Trophoblast cell (in vitro differentiated cells and primary cell): Measurements from ENCODE around the gene SNX15.

Source experiments
- DNase-seq, 2 donors: peaks; one replicate each; pipeline ENCODE4 v3.0.0-alpha.2; 2016
- H2AFZ ChIP-seq: 2 replicates; pipeline ENCODE4 v1.6.1; 2013; ENCODE audit warnings: low read length, moderate library complexity, mild to moderate bottlenecking; ENCODE audit not compliant: insufficient read depth, poor library complexity
- H2AK5ac ChIP-seq: 2 replicates; pipeline ENCODE4 v1.6.1; 2013; ENCODE audit warnings: mild to moderate bottlenecking, low read length
- H2BK120ac ChIP-seq: 2 replicates; pipeline ENCODE4 v1.6.1; 2013; ENCODE audit warnings: low read length, mild to moderate bottlenecking, moderate library complexity; ENCODE audit not compliant: insufficient read depth, poor library complexity
- H2BK12ac ChIP-seq: 2 replicates; pipeline ENCODE4 v1.6.1; 2013; ENCODE audit warnings: mild to moderate bottlenecking, low read length, moderate library complexity
- H2BK5ac ChIP-seq: 2 replicates; pipeline ENCODE4 v1.6.1; 2013; ENCODE audit warnings: low read length, low read depth, moderate library complexity, mild to moderate bottlenecking; ENCODE audit not compliant: poor library complexity
- H3K14ac ChIP-seq: 2 replicates; pipeline ENCODE4 v1.6.1; 2013; ENCODE audit warnings: mild to moderate bottlenecking, low read length
- H3K18ac ChIP-seq: 2 replicates; pipeline ENCODE4 v1.6.1; 2013; ENCODE audit warnings: mild to moderate bottlenecking, low read length
- H3K23ac ChIP-seq: 2 replicates; pipeline ENCODE4 v1.6.1; 2013; ENCODE audit warnings: low read length
- H3K27ac ChIP-seq: 2 replicates; pipeline ENCODE4 v1.5.1; 2013; ENCODE audit warnings: low read depth, mild to moderate bottlenecking, inconsistent platforms, low read length, moderate library complexity
- H3K27me3 ChIP-seq: 2 replicates; pipeline ENCODE4 v1.6.1; 2013; ENCODE audit warnings: inconsistent platforms, mild to moderate bottlenecking, low read length, moderate library complexity; ENCODE audit not compliant: insufficient read depth
- H3K36me3 ChIP-seq, 2 experiments: 1 replicate in 1 of 2; 2 replicates in 1 of 2; pipeline ENCODE4 v1.6.1; 2013; ENCODE audit warnings: low read length in 2 of 2, mild to moderate bottlenecking in 2 of 2, moderate library complexity in 1 of 2; ENCODE audit not compliant: insufficient read depth in 2 of 2, control insufficient read depth in 1 of 2
- H3K4ac ChIP-seq: 2 replicates; pipeline ENCODE4 v1.6.1; 2013; ENCODE audit warnings: low read depth, mild to moderate bottlenecking, low read length, moderate library complexity
- H3K4me1 ChIP-seq, 2 experiments: 1 replicate in 1 of 2; 2 replicates in 1 of 2; pipeline ENCODE4 v1.6.1; 2013; ENCODE audit warnings: low read length in 2 of 2, mild to moderate bottlenecking in 2 of 2, moderate library complexity in 1 of 2; ENCODE audit not compliant: insufficient read depth in 2 of 2, control insufficient read depth in 1 of 2
- H3K4me2 ChIP-seq: 2 replicates; pipeline ENCODE4 v1.6.1; 2013; ENCODE audit warnings: inconsistent platforms, mild to moderate bottlenecking, low read length, moderate library complexity
- H3K4me3 ChIP-seq: 2 replicates; pipeline ENCODE4 v1.5.1; 2013; ENCODE audit warnings: mild to moderate bottlenecking, low read depth, low read length, inconsistent platforms
- H3K79me1 ChIP-seq: one replicate; pipeline ENCODE4 v1.6.1; 2013; ENCODE audit warnings: low read length
- H3K79me2 ChIP-seq: 2 replicates; pipeline ENCODE4 v1.6.1; 2013; ENCODE audit warnings: low read length, mild to moderate bottlenecking; ENCODE audit not compliant: control insufficient read depth, insufficient read depth, poor library complexity
- H3K9ac ChIP-seq: 2 replicates; pipeline ENCODE4 v1.6.1; 2013; ENCODE audit warnings: mild to moderate bottlenecking, low read length
- H3K9me3 ChIP-seq: 2 replicates; pipeline ENCODE4 v1.6.1; 2013; ENCODE audit warnings: low read depth, mild to moderate bottlenecking, control low read depth, inconsistent platforms, low read length; ENCODE audit not compliant: insufficient read depth
- H4K12ac ChIP-seq: 2 replicates; pipeline ENCODE4 v1.6.1; 2013; ENCODE audit warnings: low read depth, mild to moderate bottlenecking, low read length, moderate library complexity
- H4K8ac ChIP-seq: 2 replicates; pipeline ENCODE4 v1.6.1; 2013; ENCODE audit warnings: low read depth, mild to moderate bottlenecking, low read length, moderate library complexity
- H4K91ac ChIP-seq: one replicate; pipeline ENCODE4 v1.6.1; 2013; ENCODE audit warnings: low read depth, mild to moderate bottlenecking, low read length, moderate library complexity
- WGBS: extraction: QIAGEN DNeasy Blood & Tissue Kit; methylation state at CpG from one replicate; pipeline ENCODE4 v1.1.7; 2013; ENCODE audit warnings: missing lambda C conversion rate; ENCODE audit not compliant: insufficient read length, insufficient coverage; ENCODE audit errors: extremely low coverage; 5-methylcytosine and 5-hydroxymethylcytosine counted together

SNX15 gene

GRCh38 chr11:65067446-65067845 lies 40.2 kb downstream of the SNX15 start:
- WGBS = no CpG with 5 or more reads among the region's 10 CpGs
- H4K91ac ChIP-seq = no peak overlapping the region
- H3K36me3 ChIP-seq = no peaks in the 10 kb centered on the region
- no peaks in the 10 kb centered on the region for H3K9me3 ChIP-seq
- no peak overlapping the region for H2BK12ac ChIP-seq
- no peaks in the 10 kb centered on the region for H3K79me1 ChIP-seq
- DNase-seq = no peak
- no peak overlapping the region for H3K9ac ChIP-seq
- no peak overlapping the region for H2AK5ac ChIP-seq
- no peak overlapping the region for H3K18ac ChIP-seq
- no peak overlapping the region for H3K4ac ChIP-seq
- no peaks in the 10 kb centered on the region for H3K79me2 ChIP-seq
- no peak overlapping the region for H4K8ac ChIP-seq
- no peak overlapping the region for H2BK120ac ChIP-seq
- no peak overlapping the region for H3K14ac ChIP-seq
- no peak overlapping the region for H2BK5ac ChIP-seq
- H3K27me3 ChIP-seq = no peaks in the 10 kb centered on the region
- no peak overlapping the region for H3K27ac ChIP-seq
- H3K23ac ChIP-seq = no peak overlapping the region
- H3K4me3 ChIP-seq = no peak overlapping the region
- peaks cover 8 to 10% of the 10 kb centered on the region in 2 experiments for H3K4me1 ChIP-seq
- H2AFZ ChIP-seq = no peak overlapping the region
- no peak overlapping the region for H4K12ac ChIP-seq
- no peak overlapping the region for H3K4me2 ChIP-seq

DNA sequence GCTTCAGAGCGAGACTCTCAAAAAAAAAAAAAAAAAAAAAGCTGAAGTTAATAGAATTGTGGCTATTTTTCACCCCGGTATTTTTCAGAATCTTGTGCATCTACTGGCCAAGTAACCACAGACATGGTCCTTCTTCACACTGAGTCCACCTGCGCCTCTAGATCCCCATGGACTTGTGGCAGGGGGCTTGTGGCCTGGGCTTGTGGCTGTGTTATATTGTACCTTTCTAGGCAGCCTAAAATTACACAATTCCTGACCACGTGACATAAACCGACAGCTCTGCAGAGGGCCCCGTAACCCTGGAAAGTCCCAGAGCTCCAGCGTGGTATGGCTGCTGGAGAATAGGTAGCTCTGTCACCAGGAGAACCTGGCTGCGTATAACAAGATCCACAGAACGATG lies 42.0 kb downstream of the SNX15 start:
- no peak overlapping the region for H3K4ac ChIP-seq
- DNase-seq = no peak
- no peak overlapping the region for H2AFZ ChIP-seq
- H3K9ac ChIP-seq = no peak overlapping the region
- no peaks in the 10 kb centered on the region for H3K27me3 ChIP-seq
- H3K36me3 ChIP-seq = no peaks in the 10 kb centered on the region
- peaks cover 8 to 10% of the 10 kb centered on the region in 2 experiments for H3K4me1 ChIP-seq
- no peak overlapping the region for H4K8ac ChIP-seq
- H3K4me2 ChIP-seq = no peak overlapping the region
- H3K27ac ChIP-seq = no peak overlapping the region
- H3K14ac ChIP-seq = no peak overlapping the region
- H2BK12ac ChIP-seq = no peak overlapping the region
- no peak overlapping the region for H3K23ac ChIP-seq
- H4K12ac ChIP-seq = no peak overlapping the region
- no peaks in the 10 kb centered on the region for H3K79me2 ChIP-seq
- H3K18ac ChIP-seq = no peak overlapping the region
- H4K91ac ChIP-seq = no peak overlapping the region
- no peak overlapping the region for H2BK120ac ChIP-seq
- no CpG with 5 or more reads among the region's 9 CpGs for WGBS
- no peak overlapping the region for H3K4me3 ChIP-seq
- no peaks in the 10 kb centered on the region for H3K9me3 ChIP-seq
- no peak overlapping the region for H2AK5ac ChIP-seq
- no peak overlapping the region for H2BK5ac ChIP-seq
- no peaks in the 10 kb centered on the region for H3K79me1 ChIP-seq

- Histone ChIP-seq H3K4me3 (no peak overlapping the region), H2BK5ac (no peak overlapping the region), H2AK5ac (no peak overlapping the region), H2BK120ac (no peak overlapping the region), H3K27ac (no peak overlapping the region), H4K12ac (no peak overlapping the region), H2AFZ (no peak overlapping the region), H3K36me3 (peaks cover 5 to 6% of the 10 kb centered on the region in 2 experiments), H4K91ac (no peak overlapping the region), H3K27me3 (no peaks in the 10 kb centered on the region), H3K79me1 (no peaks in the 10 kb centered on the region), H3K79me2 (no peaks in the 10 kb centered on the region), H3K18ac (no peak overlapping the region), H3K23ac (no peak overlapping the region), H3K4me1 (no peaks in the 10 kb centered on the region), H3K14ac (no peak overlapping the region), H3K9ac (no peak overlapping the region), H3K9me3 (no peaks in the 10 kb centered on the region), H2BK12ac (no peak overlapping the region), H3K4me2 (no peak overlapping the region), H4K8ac (no peak overlapping the region), H3K4ac (no peak overlapping the region)
- no peak for DNase-seq
- WGBS = no CpG with 5 or more reads among the region's 4 CpGs
These were observed 44.8 kb downstream of the SNX15 start for GRCh38 chr11:65071907-65072630.

DNA sequence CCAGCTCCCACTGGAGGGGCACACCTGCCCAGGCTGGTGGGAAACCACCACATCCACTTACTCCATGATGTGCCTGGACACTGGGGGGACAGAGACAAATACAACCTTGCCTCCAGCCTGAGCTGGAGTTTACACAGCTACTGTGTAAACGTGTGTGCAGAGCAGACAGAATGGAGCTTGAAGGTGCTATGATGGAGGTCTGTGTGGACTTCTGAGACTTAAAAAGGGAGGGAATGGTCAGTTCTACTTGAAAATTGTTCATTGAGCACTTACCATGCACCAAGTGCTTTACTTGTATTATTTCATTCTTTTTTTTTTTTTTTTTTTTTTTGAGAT lies 45.4 kb downstream of the SNX15 start:
- H2AFZ ChIP-seq = no peak overlapping the region
- H3K9ac ChIP-seq = no peak overlapping the region
- H3K36me3 ChIP-seq = peaks cover 9 to 10% of the 10 kb centered on the region in 2 experiments
- H3K79me1 ChIP-seq = no peaks in the 10 kb centered on the region
- no peaks in the 10 kb centered on the region for H3K9me3 ChIP-seq
- H3K4ac ChIP-seq = no peak overlapping the region
- no peak overlapping the region for H4K91ac ChIP-seq
- H3K23ac ChIP-seq = no peak overlapping the region
- H4K8ac ChIP-seq = no peak overlapping the region
- H3K4me2 ChIP-seq = no peak overlapping the region
- H3K4me1 ChIP-seq = no peaks in the 10 kb centered on the region
- H2AK5ac ChIP-seq = no peak overlapping the region
- no peak for DNase-seq
- H2BK12ac ChIP-seq = no peak overlapping the region
- no peak overlapping the region for H3K4me3 ChIP-seq
- H3K27ac ChIP-seq = no peak overlapping the region
- no peaks in the 10 kb centered on the region for H3K27me3 ChIP-seq
- H2BK5ac ChIP-seq = no peak overlapping the region
- no peak overlapping the region for H3K18ac ChIP-seq
- no peak overlapping the region for H4K12ac ChIP-seq
- no peaks in the 10 kb centered on the region for H3K79me2 ChIP-seq
- no peak overlapping the region for H2BK120ac ChIP-seq
- no peak overlapping the region for H3K14ac ChIP-seq
- WGBS = no CpG with 5 or more reads among the region's 1 CpG
